SK-N-SH (cell line): ENCODE measurements around the gene ZCCHC10.

ENCODE experiments used
- GATA2 ChIP-seq: sonication (generic); formaldehyde crosslinking; IDR thresholded peaks from 2 replicates; pipeline ENCODE4 v1.5.0; 2020; ENCODE audit warnings: mild to moderate bottlenecking, missing genetic modification reagents
- TF ChIP-seq, protein P1 (sequence below): IDR thresholded peaks from 2 replicates; pipeline ENCODE4 v1.4.0; 2012; ENCODE audit warnings: low read depth

DNA sequence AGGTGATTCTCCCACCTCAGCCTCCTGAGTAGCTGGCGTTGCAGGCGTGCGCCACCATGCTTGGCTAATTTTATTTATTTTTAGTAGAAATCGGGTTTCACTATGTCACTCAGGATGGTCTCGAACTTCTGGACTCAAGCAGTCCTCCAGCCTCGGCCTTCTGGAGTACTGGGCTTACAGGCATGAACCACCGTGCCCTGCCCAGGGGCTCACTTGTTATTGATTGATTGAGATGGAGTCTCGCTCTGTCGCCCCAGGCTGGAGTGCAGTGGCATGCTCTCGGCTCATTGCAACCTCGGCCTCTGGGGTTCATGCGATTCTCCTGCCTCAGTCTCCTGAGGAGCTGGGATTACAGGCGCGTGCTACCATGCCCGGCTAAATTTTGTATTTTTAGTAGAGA, 27.1 kb upstream of the ZCCHC10 start:
- TF ChIP-seq, protein P1, sequence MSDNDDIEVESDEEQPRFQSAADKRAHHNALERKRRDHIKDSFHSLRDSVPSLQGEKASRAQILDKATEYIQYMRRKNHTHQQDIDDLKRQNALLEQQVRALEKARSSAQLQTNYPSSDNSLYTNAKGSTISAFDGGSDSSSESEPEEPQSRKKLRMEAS, result no peak
- no peak for TF ChIP-seq GATA2 (CRISPR knock-in tag)
